Gastroesophageal sphincter (tissue), 3 donors: Measurements from ENCODE around the gene PACRG.

Experiments
- EP300 ChIP-seq: sonication (generic); formaldehyde crosslinking; IDR thresholded peaks from one replicate; pipeline ENCODE4 v1.6.1; 2017; ENCODE audit warnings: antibody characterized with exemption, mild to moderate bottlenecking
- POLR2A ChIP-seq, 2 donors: fragments of 450-650 bp; IDR thresholded peaks; one replicate each; pipeline ENCODE4 v1.6.1; 2017; ENCODE audit warnings: antibody characterized with exemption in 2 of 2, mild to moderate bottlenecking in 2 of 2, moderate library complexity in 1 of 2
- TF ChIP-seq, protein P1 (sequence below), 4 experiments: fragments of 200-600 bp in 2 of 4; fragments of 450-650 bp in 2 of 4; sonication (generic) in 1 of 4; IDR thresholded peaks; one replicate each; pipeline ENCODE4 v1.5.1; 2017 to 2019; ENCODE audit warnings: antibody characterized with exemption in 4 of 4, mild to moderate bottlenecking in 2 of 4, moderate library complexity in 2 of 4

DNA sequence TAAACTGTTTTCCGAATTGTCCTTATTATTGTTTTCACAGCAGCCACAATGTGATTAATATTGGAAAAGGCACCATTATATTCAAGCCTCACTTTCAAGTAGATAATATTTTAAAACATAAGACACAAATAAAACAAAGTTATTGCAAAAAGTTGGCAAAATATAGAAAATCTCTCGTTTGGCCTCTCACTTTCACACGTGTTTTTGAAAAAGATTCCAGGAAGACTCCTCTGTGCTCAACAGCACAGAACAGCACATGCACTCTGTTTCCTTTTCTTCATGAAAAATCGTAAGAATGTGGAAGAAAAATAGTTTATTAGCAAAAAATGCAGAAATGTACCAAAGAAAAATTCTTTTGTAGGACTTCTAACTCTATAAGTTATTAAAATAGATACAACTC is 46.9 kb upstream of the PACRG start:
- TF ChIP-seq EP300 (no peak), POLR2A (IDR thresholded peaks at IDR 0.05) (no peak)
- TF ChIP-seq, protein P1, sequence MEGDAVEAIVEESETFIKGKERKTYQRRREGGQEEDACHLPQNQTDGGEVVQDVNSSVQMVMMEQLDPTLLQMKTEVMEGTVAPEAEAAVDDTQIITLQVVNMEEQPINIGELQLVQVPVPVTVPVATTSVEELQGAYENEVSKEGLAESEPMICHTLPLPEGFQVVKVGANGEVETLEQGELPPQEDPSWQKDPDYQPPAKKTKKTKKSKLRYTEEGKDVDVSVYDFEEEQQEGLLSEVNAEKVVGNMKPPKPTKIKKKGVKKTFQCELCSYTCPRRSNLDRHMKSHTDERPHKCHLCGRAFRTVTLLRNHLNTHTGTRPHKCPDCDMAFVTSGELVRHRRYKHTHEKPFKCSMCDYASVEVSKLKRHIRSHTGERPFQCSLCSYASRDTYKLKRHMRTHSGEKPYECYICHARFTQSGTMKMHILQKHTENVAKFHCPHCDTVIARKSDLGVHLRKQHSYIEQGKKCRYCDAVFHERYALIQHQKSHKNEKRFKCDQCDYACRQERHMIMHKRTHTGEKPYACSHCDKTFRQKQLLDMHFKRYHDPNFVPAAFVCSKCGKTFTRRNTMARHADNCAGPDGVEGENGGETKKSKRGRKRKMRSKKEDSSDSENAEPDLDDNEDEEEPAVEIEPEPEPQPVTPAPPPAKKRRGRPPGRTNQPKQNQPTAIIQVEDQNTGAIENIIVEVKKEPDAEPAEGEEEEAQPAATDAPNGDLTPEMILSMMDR (IDR thresholded peaks at IDR 0.05), result no peak
